ENCODE results near the gene FLNB.

FLNB gene

DNA sequence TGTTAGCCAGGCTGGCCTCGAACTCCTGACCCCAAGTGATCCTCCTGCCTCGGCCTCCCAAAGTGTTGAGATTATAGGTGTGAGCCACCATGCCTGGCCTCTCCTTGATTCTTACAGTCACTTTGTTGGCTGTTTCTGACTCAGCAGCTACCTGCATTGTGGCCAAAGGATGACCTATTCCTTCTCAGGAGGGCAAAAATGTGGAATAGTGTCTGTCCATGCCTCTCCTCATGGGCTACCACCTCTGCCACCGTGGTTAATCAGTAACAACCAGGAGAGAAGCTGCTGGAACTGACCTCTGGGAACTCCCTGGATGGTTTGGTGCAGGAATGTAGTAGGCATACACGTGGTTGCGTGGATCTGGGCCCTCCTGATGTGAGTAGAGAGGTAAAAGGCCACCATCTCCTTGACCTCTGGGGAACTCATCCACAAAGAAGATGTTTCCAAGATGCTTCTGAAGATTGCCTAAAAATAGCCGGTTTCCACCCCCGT is 63.3 kb downstream of the FLNB start:
- Histone ChIP-seq H3K4me1 (ENCODE audit: control insufficient read depth in 1 of 2, insufficient read depth in 1 of 2, low read depth in 1 of 2, low read length in 1 of 2) (no peaks in the 10 kb centered on the region), H3K27me3 (no peaks in the 10 kb centered on the region), H3K9me3 (no peaks in the 10 kb centered on the region), H3K4me3 (ENCODE audit: low read depth in 1 of 2, low read length in 1 of 2) (no peak overlapping the region), H3K27ac (no peak overlapping the region), H3K36me3 (no peaks in the 10 kb centered on the region)
- TF ChIP-seq, protein P1, sequence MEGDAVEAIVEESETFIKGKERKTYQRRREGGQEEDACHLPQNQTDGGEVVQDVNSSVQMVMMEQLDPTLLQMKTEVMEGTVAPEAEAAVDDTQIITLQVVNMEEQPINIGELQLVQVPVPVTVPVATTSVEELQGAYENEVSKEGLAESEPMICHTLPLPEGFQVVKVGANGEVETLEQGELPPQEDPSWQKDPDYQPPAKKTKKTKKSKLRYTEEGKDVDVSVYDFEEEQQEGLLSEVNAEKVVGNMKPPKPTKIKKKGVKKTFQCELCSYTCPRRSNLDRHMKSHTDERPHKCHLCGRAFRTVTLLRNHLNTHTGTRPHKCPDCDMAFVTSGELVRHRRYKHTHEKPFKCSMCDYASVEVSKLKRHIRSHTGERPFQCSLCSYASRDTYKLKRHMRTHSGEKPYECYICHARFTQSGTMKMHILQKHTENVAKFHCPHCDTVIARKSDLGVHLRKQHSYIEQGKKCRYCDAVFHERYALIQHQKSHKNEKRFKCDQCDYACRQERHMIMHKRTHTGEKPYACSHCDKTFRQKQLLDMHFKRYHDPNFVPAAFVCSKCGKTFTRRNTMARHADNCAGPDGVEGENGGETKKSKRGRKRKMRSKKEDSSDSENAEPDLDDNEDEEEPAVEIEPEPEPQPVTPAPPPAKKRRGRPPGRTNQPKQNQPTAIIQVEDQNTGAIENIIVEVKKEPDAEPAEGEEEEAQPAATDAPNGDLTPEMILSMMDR (IDR thresholded peaks at IDR 0.05): no peak

DNA sequence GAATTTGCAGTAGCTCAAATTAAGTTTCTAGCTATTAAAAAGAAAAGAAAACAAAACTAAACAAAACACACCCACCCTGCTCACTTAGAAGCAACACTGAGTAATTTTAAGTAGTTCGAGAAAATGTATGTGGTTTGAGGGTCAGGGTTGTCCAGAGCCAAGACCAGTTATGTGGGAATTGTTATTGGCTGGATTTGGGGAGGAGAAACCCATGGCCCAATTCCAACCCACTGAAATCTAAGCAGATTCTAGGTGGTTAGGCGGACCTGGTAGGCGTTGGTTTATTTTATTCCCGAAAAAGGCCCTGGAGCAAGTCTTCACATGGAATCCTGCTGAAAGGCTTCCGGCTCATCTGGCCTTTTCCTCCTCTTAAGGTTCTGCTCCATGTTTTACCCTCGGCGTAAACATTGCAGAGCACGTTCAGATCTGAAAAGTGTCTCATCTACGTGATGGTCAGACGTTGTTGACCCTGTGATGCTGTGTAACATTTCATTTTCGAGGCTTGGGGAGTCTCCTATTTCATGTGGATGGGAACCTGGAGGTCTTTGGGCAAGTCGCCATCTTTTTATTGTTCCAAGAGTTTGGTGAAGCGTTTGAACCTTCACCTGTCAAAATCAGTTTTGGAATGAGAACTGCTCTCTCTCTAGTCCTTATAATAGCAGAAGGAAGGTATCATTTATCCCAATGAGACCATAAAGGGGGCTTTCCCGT is 64.0 kb downstream of the FLNB start:
- Histone ChIP-seq H3K9me3 (no peaks in the 10 kb centered on the region), H3K36me3 (no peaks in the 10 kb centered on the region), H3K4me3 (ENCODE audit: low read depth in 1 of 2, low read length in 1 of 2) (no peak overlapping the region), H3K27ac (no peak overlapping the region), H3K27me3 (no peaks in the 10 kb centered on the region), H3K4me1 (ENCODE audit: control insufficient read depth in 1 of 2, insufficient read depth in 1 of 2, low read depth in 1 of 2, low read length in 1 of 2) (no peaks in the 10 kb centered on the region)
- TF ChIP-seq, protein P1 (IDR thresholded peaks at IDR 0.05): no peak

DNA sequence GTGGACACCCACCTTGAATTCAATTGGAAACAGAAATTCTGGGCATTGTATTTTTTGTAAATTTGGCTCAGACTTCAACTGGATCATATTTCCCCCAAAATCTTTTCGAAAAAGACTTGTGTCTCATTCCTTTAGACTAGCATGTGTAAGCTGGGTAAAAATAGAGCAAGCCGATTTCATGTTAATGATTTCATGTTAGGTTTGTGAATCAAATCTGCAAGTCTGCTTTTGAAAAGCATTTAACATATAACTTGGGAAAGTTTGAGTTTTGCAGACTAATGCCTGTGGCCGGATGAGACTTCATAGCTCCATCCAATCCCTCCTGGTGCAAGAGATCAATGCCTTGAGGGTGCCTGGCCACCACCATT is 64.5 kb downstream of the FLNB start:
- no peaks in the 10 kb centered on the region for H3K9me3 ChIP-seq

DNA sequence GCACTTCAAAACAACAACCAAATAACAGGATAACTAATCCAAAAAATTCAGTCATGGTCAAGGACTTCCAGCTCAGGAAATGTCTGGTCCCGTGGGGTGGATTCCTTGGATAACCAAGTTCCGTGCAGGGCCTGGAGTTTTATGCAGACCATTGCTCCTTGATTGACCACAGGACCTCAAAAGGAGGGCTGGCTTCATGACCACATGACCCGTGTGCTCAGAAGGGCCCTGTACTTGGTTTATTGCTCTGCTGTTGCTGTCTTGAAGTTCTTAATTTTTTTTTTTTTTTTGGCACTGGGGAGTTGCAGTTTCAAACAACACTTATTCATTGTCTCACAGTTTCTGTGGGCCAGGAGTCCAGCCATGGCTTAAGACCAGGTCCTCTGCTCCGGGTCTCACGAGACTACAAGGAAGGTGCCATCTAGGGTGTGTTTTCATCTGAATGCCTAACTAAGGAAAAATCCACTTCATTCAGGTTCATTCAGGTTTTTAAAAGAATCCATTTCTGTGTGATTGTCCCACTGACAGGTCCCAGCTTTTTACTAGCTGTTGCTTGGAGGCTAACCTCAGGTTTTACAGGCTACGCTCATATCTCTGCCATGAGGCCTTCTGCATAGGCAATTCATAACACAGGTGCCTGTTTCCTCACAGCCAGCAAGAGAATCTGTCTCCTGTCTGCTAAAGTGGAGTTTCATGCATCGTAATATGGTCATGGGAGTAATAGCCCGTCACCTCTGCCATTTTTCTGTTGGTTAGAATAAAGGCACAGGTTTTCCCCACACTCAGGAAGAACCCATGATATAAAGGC is 65.3 kb downstream of the FLNB start:
- H3K36me3 ChIP-seq: no peaks in the 10 kb centered on the region
- TF ChIP-seq, protein P1 (IDR thresholded peaks at IDR 0.05): no peak

More for the DNA sequence above, 64.5 kb downstream of the FLNB start:
- Histone ChIP-seq H3K27me3 (no peaks in the 10 kb centered on the region), H3K4me3 (ENCODE audit: low read depth in 1 of 2, low read length in 1 of 2) (no peak overlapping the region), H3K36me3 (no peaks in the 10 kb centered on the region), H3K27ac (no peak overlapping the region), H3K4me1 (ENCODE audit: control insufficient read depth in 1 of 2, insufficient read depth in 1 of 2, low read depth in 1 of 2, low read length in 1 of 2) (no peaks in the 10 kb centered on the region)
- TF ChIP-seq, protein P1 (IDR thresholded peaks at IDR 0.05): no peak

DNA sequence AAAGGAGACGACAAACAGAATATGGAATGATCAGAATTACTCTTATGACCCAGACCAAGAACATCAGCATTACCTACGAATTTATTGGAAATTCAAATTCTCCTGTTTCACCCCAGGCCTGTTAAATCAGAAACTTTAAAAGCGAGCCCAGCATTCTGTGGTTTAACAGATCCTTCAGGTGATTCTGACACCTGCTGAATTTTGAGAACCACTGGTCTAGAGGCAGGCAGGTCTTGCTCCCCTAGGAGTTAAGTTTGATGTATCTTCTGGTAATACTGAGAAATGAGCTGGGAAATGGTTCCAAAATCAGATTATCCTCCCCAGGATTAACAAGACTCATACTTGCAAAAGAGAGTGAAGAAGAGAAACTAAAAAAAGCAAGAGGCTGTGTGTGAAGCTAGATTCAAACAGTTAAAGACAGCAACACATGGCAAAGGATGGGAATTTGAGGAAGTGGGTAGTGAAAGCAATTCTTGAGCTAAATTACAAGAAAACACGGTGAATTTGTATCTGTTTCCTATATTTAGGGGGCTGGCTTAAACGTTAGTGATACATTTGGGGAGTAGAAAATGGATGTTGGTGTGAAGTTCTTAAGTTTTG is 66.0 kb downstream of the FLNB start:
- no peaks in the 10 kb centered on the region for H3K36me3 ChIP-seq
- H3K4me1 ChIP-seq (ENCODE audit: control insufficient read depth in 1 of 2, insufficient read depth in 1 of 2, low read depth in 1 of 2, low read length in 1 of 2): no peaks in the 10 kb centered on the region
- H3K27me3 ChIP-seq: no peaks in the 10 kb centered on the region
- no peaks in the 10 kb centered on the region for H3K9me3 ChIP-seq
- H3K27ac ChIP-seq: no peak overlapping the region
- H3K4me3 ChIP-seq (ENCODE audit: low read depth in 1 of 2, low read length in 1 of 2): no peak overlapping the region
- TF ChIP-seq, protein P1 (IDR thresholded peaks at IDR 0.05): no peak

More for the DNA sequence above, 65.3 kb downstream of the FLNB start:
- Histone ChIP-seq H3K27me3 (no peaks in the 10 kb centered on the region), H3K4me1 (ENCODE audit: control insufficient read depth in 1 of 2, insufficient read depth in 1 of 2, low read depth in 1 of 2, low read length in 1 of 2) (no peaks in the 10 kb centered on the region), H3K9me3 (no peaks in the 10 kb centered on the region), H3K27ac (no peak overlapping the region), H3K4me3 (ENCODE audit: low read depth in 1 of 2, low read length in 1 of 2) (no peak overlapping the region)
